Gastrocnemius medialis (tissue), 4 donors: Measurements from ENCODE around the gene ASTN1. TPM values are rescaled to one million over a fixed set of nuclear protein-coding genes. Genes with fewer than 3 reads are reported as not detected.

ENCODE experiments used
- ATAC-seq, 2 donors: fragments of 150-250 bp; one replicate each; pipeline ENCODE4 v1.9.1; 2016
- DNase-seq, 2 donors: peaks; one replicate each; pipeline ENCODE4 v3.0.0-alpha.2; 2019
- H3K27ac ChIP-seq, 4 donors: fragments of 200-600 bp; sonication (generic); 1 replicate in 1 of 4; 2 replicates in 3 of 4; pipeline ENCODE4 v1.5.1; 2016 to 2018; ENCODE audit warnings: mild to moderate bottlenecking in 2 of 4, moderate library complexity in 1 of 4
- H3K27me3 ChIP-seq, 3 donors: fragments of 200-600 bp; sonication (generic) in 2 of 3; 1 replicate in 1 of 3; 2 replicates in 2 of 3; pipeline versions ENCODE4 v1.5.1 to v1.6.0; 2016 to 2019; ENCODE audit warnings: mild to moderate bottlenecking in 1 of 3, moderate library complexity in 1 of 3
- H3K36me3 ChIP-seq, 2 donors: fragments of 200-600 bp; sonication (generic) in 1 of 2; one replicate each; pipeline ENCODE4 v1.5.1; 2017 to 2018
- H3K4me1 ChIP-seq, 2 donors: fragments of 200-600 bp; sonication (generic) in 1 of 2; one replicate each; pipeline ENCODE4 v1.5.1; 2016 to 2017; ENCODE audit warnings: mild to moderate bottlenecking in 2 of 2
- H3K4me3 ChIP-seq, 4 donors: fragments of 200-600 bp; sonication (generic) in 3 of 4; 1 replicate in 1 of 4; 2 replicates in 3 of 4; pipeline ENCODE4 v1.5.1; 2016 to 2019; ENCODE audit warnings: mild to moderate bottlenecking in 2 of 4
- H3K9me3 ChIP-seq, 3 donors: fragments of 200-600 bp; sonication (generic) in 2 of 3; 1 replicate in 1 of 3; 2 replicates in 2 of 3; pipeline ENCODE4 v1.5.1; 2016 to 2019
- CTCF ChIP-seq, 5 experiments: fragments of 450-650 bp in 3 of 5; fragments of 200-600 bp in 2 of 5; sonication (generic) in 2 of 5; IDR thresholded peaks in 4 of 5; conservative IDR thresholded peaks in 1 of 5; 1 replicate in 4 of 5; 2 replicates in 1 of 5; pipeline ENCODE4 v1.5.1; 2016 to 2019; ENCODE audit warnings: antibody characterized with exemption in 5 of 5, mild to moderate bottlenecking in 3 of 5, moderate library complexity in 3 of 5
- POLR2A ChIP-seq, 2 donors: fragments of 450-650 bp; IDR thresholded peaks; one replicate each; pipeline ENCODE4 v1.6.1; 2017; ENCODE audit warnings: antibody characterized with exemption in 2 of 2, mild to moderate bottlenecking in 2 of 2, moderate library complexity in 2 of 2
- in situ Hi-C, 4 donors: fragments of 200-750 bp; cut with MboI; loops; one replicate each; pipeline versions ENCODE4 v1.15.0 to v1.8.0; 2017; ENCODE audit warnings: low sequenced_read_pairs in 4 of 4
- intact Hi-C: fragments of 100-400 bp; cut with DNase I; formaldehyde crosslinking; loops from one replicate; pipeline ENCODE4 v1.15.1; 2023; ENCODE audit warnings: low total_unique reads
- total RNA-seq, 4 donors: library from RNA; depleted of rRNA; stranded (reverse); fragments of >200 nt; gene quantifications; one replicate each; pipeline versions ENCODE4 v1.1.0 to v1.2.3, GENCODE V29; 2016

ASTN1 gene
- total RNA-seq, 4 donors from 2014 or later = 0.09 to 0.10 TPM; not detected in 2

GRCh38 chr1:176905648-176906047, 258.9 kb downstream of the ASTN1 start:
- in situ Hi-C loops = no loop called here
- no peaks in the 10 kb centered on the region for H3K9me3 ChIP-seq
- ATAC-seq = no peak

GRCh38 chr1:176904057-176904751, 260.3 kb downstream of the ASTN1 start:
- H3K36me3 ChIP-seq = no peaks in the 10 kb centered on the region
- no peaks in the 10 kb centered on the region for H3K4me1 ChIP-seq
- DNase-seq (no peak), ATAC-seq (no peak)
- TF ChIP-seq CTCF (IDR thresholded peaks at IDR 0.05 in 4 of 5, conservative IDR thresholded peaks at IDR 0.05 in 1 of 5) = no peak
- TF ChIP-seq POLR2A (IDR thresholded peaks at IDR 0.05) = no peak
- intact Hi-C loops (no loop called here), in situ Hi-C loops (loop anchor here in 1 of 4 donors (5.0 kb wide), 1 partner anchor 283 kb away; no protein-coding TSS in a partner anchor)
- no peak overlapping the region for H3K4me3 ChIP-seq
- H3K27me3 ChIP-seq = peaks cover 7 to 29% (median 16%) of the 10 kb centered on the region in 3 donors
- no peaks in the 10 kb centered on the region for H3K9me3 ChIP-seq
- no peak overlapping the region for H3K27ac ChIP-seq

More at GRCh38 chr1:176905648-176906047, 258.9 kb downstream of the ASTN1 start:
- H3K4me1 ChIP-seq = no peaks in the 10 kb centered on the region
- H3K27me3 ChIP-seq = peaks cover 7 to 22% (median 16%) of the 10 kb centered on the region in 3 donors
- no peaks in the 10 kb centered on the region for H3K36me3 ChIP-seq
- H3K4me3 ChIP-seq = no peak overlapping the region
- H3K27ac ChIP-seq = no peak overlapping the region
- TF ChIP-seq POLR2A (IDR thresholded peaks at IDR 0.05) (no peak), CTCF (IDR thresholded peaks at IDR 0.05 in 4 of 5, conservative IDR thresholded peaks at IDR 0.05 in 1 of 5) (no peak)
- no peak for DNase-seq
- intact Hi-C loops = no loop called here

- Histone ChIP-seq H3K9me3 (no peaks in the 10 kb centered on the region), H3K36me3 (no peaks in the 10 kb centered on the region), H3K4me1 (no peaks in the 10 kb centered on the region), H3K27me3 (peaks cover 7 to 29% (median 16%) of the 10 kb centered on the region in 3 donors), H3K4me3 (no peak overlapping the region), H3K27ac (no peak overlapping the region)
- in situ Hi-C loops = loop anchor here in 1 of 4 donors (5.0 kb wide), 1 partner anchor 284 kb away; no protein-coding TSS in a partner anchor
- intact Hi-C loops = no loop called here
- DNase-seq = no peak
- TF ChIP-seq CTCF (IDR thresholded peaks at IDR 0.05 in 4 of 5, conservative IDR thresholded peaks at IDR 0.05 in 1 of 5) (no peak), POLR2A (IDR thresholded peaks at IDR 0.05) (no peak)
- no peak for ATAC-seq
These were observed 261.0 kb downstream of the ASTN1 start for GRCh38 chr1:176903474-176903873.

- TF ChIP-seq CTCF (IDR thresholded peaks at IDR 0.05 in 4 of 5, conservative IDR thresholded peaks at IDR 0.05 in 1 of 5) (no peak), POLR2A (IDR thresholded peaks at IDR 0.05) (no peak)
- no peaks in the 10 kb centered on the region for H3K9me3 ChIP-seq
- no peak for ATAC-seq
- DNase-seq = no peak
- no peak overlapping the region for H3K27ac ChIP-seq
- H3K36me3 ChIP-seq = no peaks in the 10 kb centered on the region
- H3K27me3 ChIP-seq = peaks cover 7 to 29% (median 16%) of the 10 kb centered on the region in 3 donors
- intact Hi-C loops = loop anchor here (5.0 kb wide), 2 partner anchors 283 to 883 kb away; no protein-coding TSS in a partner anchor
- no peaks in the 10 kb centered on the region for H3K4me1 ChIP-seq
- no peak overlapping the region for H3K4me3 ChIP-seq
- in situ Hi-C loops = loop anchor here (25.0 kb wide), 3 partner anchors 288 to 1038 kb away; no protein-coding TSS in a partner anchor
These were observed 265.2 kb downstream of the ASTN1 start for GRCh38 chr1:176899321-176899720.
